ENCODE measurements around the gene GPC6. TPM values are rescaled to one million over a fixed set of nuclear protein-coding genes. Genes with fewer than 3 reads are reported as not detected.

GPC6 gene
- total and polyA plus RNA-seq, 4 donors: 5.9 to 29.1 (median 18.2) TPM

GRCh38 chr13:93727211-93728141 is 500.9 kb downstream of the GPC6 start:
- Histone ChIP-seq H3K4me3 (ENCODE audit: low read depth in 1 of 3, low read length in 3 of 3) (no peak overlapping the region), H3K36me3 (ENCODE audit: control insufficient read depth in 4 of 4, insufficient read depth in 3 of 4, low read depth in 1 of 4, low read length in 3 of 4) (no peaks in the 10 kb centered on the region), H3K27me3 (ENCODE audit: control insufficient read depth in 4 of 4, insufficient read depth in 4 of 4, low read length in 3 of 4) (no peaks in the 10 kb centered on the region), H3K9ac (ENCODE audit: low read depth in 1 of 2, low read length in 2 of 2) (no peak overlapping the region), H3K9me3 (ENCODE audit: control insufficient read depth in 4 of 4, low read length in 3 of 4) (no peaks in the 10 kb centered on the region), H3K4me1 (ENCODE audit: control insufficient read depth in 4 of 4, insufficient read depth in 4 of 4, low read length in 3 of 4) (peaks cover 0 to 3% (median 0%) of the 10 kb centered on the region in 4 donors), H3K27ac (ENCODE audit: low read depth in 1 of 2, low read length in 2 of 2) (no peak overlapping the region)
- 76% methylated on average over 3 of the region's 3 CpGs for WGBS
- TF ChIP-seq, protein P1, sequence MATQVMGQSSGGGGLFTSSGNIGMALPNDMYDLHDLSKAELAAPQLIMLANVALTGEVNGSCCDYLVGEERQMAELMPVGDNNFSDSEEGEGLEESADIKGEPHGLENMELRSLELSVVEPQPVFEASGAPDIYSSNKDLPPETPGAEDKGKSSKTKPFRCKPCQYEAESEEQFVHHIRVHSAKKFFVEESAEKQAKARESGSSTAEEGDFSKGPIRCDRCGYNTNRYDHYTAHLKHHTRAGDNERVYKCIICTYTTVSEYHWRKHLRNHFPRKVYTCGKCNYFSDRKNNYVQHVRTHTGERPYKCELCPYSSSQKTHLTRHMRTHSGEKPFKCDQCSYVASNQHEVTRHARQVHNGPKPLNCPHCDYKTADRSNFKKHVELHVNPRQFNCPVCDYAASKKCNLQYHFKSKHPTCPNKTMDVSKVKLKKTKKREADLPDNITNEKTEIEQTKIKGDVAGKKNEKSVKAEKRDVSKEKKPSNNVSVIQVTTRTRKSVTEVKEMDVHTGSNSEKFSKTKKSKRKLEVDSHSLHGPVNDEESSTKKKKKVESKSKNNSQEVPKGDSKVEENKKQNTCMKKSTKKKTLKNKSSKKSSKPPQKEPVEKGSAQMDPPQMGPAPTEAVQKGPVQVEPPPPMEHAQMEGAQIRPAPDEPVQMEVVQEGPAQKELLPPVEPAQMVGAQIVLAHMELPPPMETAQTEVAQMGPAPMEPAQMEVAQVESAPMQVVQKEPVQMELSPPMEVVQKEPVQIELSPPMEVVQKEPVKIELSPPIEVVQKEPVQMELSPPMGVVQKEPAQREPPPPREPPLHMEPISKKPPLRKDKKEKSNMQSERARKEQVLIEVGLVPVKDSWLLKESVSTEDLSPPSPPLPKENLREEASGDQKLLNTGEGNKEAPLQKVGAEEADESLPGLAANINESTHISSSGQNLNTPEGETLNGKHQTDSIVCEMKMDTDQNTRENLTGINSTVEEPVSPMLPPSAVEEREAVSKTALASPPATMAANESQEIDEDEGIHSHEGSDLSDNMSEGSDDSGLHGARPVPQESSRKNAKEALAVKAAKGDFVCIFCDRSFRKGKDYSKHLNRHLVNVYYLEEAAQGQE (IDR thresholded peaks at IDR 0.05): no peak
- TF ChIP-seq EGR1 (IDR thresholded peaks at IDR 0.05; ENCODE audit: low read depth in 2 of 2): no peak
- TF ChIP-seq FOXA2 (IDR thresholded peaks at IDR 0.05): no peak
- no peak for TF ChIP-seq CTCF (IDR thresholded peaks at IDR 0.05; ENCODE audit: low read depth, low read length, missing input control)
- TF ChIP-seq, protein P2, sequence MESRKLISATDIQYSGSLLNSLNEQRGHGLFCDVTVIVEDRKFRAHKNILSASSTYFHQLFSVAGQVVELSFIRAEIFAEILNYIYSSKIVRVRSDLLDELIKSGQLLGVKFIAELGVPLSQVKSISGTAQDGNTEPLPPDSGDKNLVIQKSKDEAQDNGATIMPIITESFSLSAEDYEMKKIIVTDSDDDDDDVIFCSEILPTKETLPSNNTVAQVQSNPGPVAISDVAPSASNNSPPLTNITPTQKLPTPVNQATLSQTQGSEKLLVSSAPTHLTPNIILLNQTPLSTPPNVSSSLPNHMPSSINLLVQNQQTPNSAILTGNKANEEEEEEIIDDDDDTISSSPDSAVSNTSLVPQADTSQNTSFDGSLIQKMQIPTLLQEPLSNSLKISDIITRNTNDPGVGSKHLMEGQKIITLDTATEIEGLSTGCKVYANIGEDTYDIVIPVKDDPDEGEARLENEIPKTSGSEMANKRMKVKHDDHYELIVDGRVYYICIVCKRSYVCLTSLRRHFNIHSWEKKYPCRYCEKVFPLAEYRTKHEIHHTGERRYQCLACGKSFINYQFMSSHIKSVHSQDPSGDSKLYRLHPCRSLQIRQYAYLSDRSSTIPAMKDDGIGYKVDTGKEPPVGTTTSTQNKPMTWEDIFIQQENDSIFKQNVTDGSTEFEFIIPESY (IDR thresholded peaks at IDR 0.05): no peak
- TF ChIP-seq, protein P3, sequence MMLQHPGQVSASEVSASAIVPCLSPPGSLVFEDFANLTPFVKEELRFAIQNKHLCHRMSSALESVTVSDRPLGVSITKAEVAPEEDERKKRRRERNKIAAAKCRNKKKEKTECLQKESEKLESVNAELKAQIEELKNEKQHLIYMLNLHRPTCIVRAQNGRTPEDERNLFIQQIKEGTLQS (IDR thresholded peaks at IDR 0.05): no peak
- TF ChIP-seq RXRA (IDR thresholded peaks at IDR 0.05): no peak
- no peak for TF ChIP-seq RAD21 (IDR thresholded peaks at IDR 0.05)
- TF ChIP-seq HNF4G (IDR thresholded peaks at IDR 0.05): no peak
- TF ChIP-seq FOXA1 (IDR thresholded peaks at IDR 0.05): no peak
- no peak for TF ChIP-seq TAF1 (conservative IDR thresholded peaks at IDR 0.05)
- no peak for TF ChIP-seq NR2F2 (IDR thresholded peaks at IDR 0.05)
- no peak for TF ChIP-seq JUND (IDR thresholded peaks at IDR 0.05)
- no peak for TF ChIP-seq GABPA (IDR thresholded peaks at IDR 0.05 in 1 of 2, conservative IDR thresholded peaks at IDR 0.05 in 1 of 2)
- TF ChIP-seq, protein P4, sequence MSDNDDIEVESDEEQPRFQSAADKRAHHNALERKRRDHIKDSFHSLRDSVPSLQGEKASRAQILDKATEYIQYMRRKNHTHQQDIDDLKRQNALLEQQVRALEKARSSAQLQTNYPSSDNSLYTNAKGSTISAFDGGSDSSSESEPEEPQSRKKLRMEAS (IDR thresholded peaks at IDR 0.05): no peak
- TF ChIP-seq SP1 (IDR thresholded peaks at IDR 0.05): no peak
- no peak for DNase-seq (ENCODE audit: low spot score)

All from liver (tissue), 9 donors.